Activated T-cell treated with anti-CD3 and anti-CD28 coated beads, Interleukin-2, amount 50 U/mL, for 24 hours (primary cell): ENCODE data around the gene RNMT.
"Not testable (repeated sequence)": the region's sequence is repeated elsewhere in the genome, so short reads cannot be mapped to it uniquely, and the experiment has no call there.

Experiments
- DNase-seq: peaks from one replicate; pipeline ENCODE4 v3.0.0-alpha.2; 2020
- H3K27ac Mint-ChIP-seq: 2 replicates; pipeline ENCODE4 v1.8.0; 2020; ENCODE audit warnings: mild to moderate bottlenecking, mixed read lengths
- H3K27me3 Mint-ChIP-seq: 2 replicates; pipeline ENCODE4 v1.8.0; 2020; ENCODE audit warnings: mixed read lengths
- H3K36me3 Mint-ChIP-seq: 2 replicates; pipeline ENCODE4 v1.8.0; 2020; ENCODE audit warnings: low read depth, mixed read lengths
- H3K4me1 Mint-ChIP-seq: 2 replicates; pipeline ENCODE4 v1.8.0; 2020; ENCODE audit warnings: low read depth, mixed read lengths
- H3K4me3 Mint-ChIP-seq: 2 replicates; pipeline ENCODE4 v1.8.0; 2020; ENCODE audit warnings: mild to moderate bottlenecking, moderate library complexity, mixed read lengths
- H3K9me3 Mint-ChIP-seq: 2 replicates; pipeline ENCODE4 v1.8.0; 2020; ENCODE audit warnings: mixed read lengths

RNMT gene

GRCh38 chr18:13726232-13726971 lies at the start of gene RNMT, which contains the start of gene FAM210A:
TSS of gene RNMT (plus strand) at chr18:13726673. CDS start at chr18:13731518, 4,845 bp downstream.
TSS of gene FAM210A (minus strand) at chr18:13726558. CDS start at chr18:13682077, 44,481 bp downstream.
- Mint-ChIP-seq H3K9me3 (no peaks in the 10 kb centered on the region), H3K4me1 (peaks cover 64% of the 10 kb centered on the region), H3K36me3 (peaks cover 58% of the 10 kb centered on the region), H3K4me3 (peak within 1 kb of the TSS; percentile 97), H3K27me3 (no peaks in the 10 kb centered on the region), H3K27ac (peak within 1 kb of the TSS; percentile 99)
- DNase-seq, result peak; percentile 94

DNA sequence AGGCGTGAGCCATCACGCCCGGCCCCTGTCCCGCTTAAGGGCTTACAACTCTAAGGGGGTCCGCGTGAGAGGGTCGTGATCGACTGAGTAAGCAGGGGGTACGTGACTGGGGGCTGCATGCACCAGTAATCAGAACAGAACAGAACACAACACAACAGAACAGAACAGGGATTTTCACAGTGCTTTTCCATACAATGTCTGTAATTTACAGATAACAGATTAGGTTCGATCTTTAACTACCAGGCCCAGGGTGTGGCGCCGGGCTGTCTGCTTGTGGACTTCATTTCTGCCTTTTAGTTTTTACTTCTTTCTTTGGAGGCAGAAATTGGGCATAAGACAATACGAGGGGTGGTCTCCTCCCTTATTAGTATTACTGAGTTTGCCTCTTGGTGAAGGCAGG lies 49.1 kb upstream of the RNMT start:
- H3K9me3 Mint-ChIP-seq, DNase-seq, H3K4me3 Mint-ChIP-seq, H3K27ac Mint-ChIP-seq, H3K27me3 Mint-ChIP-seq: not testable (repeated sequence)
- peaks cover 27% of the 10 kb centered on the region for H3K36me3 Mint-ChIP-seq
- H3K4me1 Mint-ChIP-seq, result peaks cover 16% of the 10 kb centered on the region

- Mint-ChIP-seq H3K9me3 (no peaks in the 10 kb centered on the region), H3K27ac (no peak overlapping the region), H3K4me1 (peaks cover 22% of the 10 kb centered on the region), H3K36me3 (peaks cover 33% of the 10 kb centered on the region), H3K4me3 (no peak overlapping the region), H3K27me3 (no peaks in the 10 kb centered on the region)
- DNase-seq, result no peak
Observed at GRCh38 chr18:13680612-13681011, 45.9 kb upstream of the RNMT start.

- Mint-ChIP-seq H3K27ac (no peak overlapping the region), H3K27me3 (no peaks in the 10 kb centered on the region), H3K36me3 (peaks cover 33% of the 10 kb centered on the region), H3K4me3 (no peak overlapping the region), H3K4me1 (peaks cover 24% of the 10 kb centered on the region), H3K9me3 (no peaks in the 10 kb centered on the region)
- no peak for DNase-seq
Observed at GRCh38 chr18:13681701-13682100, 44.8 kb upstream of the RNMT start.

GRCh38 chr18:13684546-13684945 lies 41.9 kb upstream of the RNMT start:
- Mint-ChIP-seq H3K9me3 (no peaks in the 10 kb centered on the region), H3K27me3 (no peaks in the 10 kb centered on the region), H3K36me3 (peaks cover 48% of the 10 kb centered on the region), H3K27ac (no peak overlapping the region), H3K4me3 (no peak overlapping the region), H3K4me1 (peaks cover 27% of the 10 kb centered on the region)
- no peak for DNase-seq

- Mint-ChIP-seq H3K4me3 (no peak overlapping the region), H3K27me3 (no peaks in the 10 kb centered on the region), H3K9me3 (peaks cover 5% of the 10 kb centered on the region), H3K36me3 (peaks cover 28% of the 10 kb centered on the region), H3K4me1 (peaks cover 32% of the 10 kb centered on the region), H3K27ac (no peak overlapping the region)
- DNase-seq, result no peak
Observed at GRCh38 chr18:13688191-13689136, 38.0 kb upstream of the RNMT start.

- Mint-ChIP-seq H3K4me1 (peaks cover 29% of the 10 kb centered on the region), H3K36me3 (peaks cover 34% of the 10 kb centered on the region)
- H3K27ac Mint-ChIP-seq, H3K27me3 Mint-ChIP-seq, H3K4me3 Mint-ChIP-seq, DNase-seq, H3K9me3 Mint-ChIP-seq: not testable (repeated sequence)
Observed at GRCh38 chr18:13690060-13690459, 36.4 kb upstream of the RNMT start.

DNA sequence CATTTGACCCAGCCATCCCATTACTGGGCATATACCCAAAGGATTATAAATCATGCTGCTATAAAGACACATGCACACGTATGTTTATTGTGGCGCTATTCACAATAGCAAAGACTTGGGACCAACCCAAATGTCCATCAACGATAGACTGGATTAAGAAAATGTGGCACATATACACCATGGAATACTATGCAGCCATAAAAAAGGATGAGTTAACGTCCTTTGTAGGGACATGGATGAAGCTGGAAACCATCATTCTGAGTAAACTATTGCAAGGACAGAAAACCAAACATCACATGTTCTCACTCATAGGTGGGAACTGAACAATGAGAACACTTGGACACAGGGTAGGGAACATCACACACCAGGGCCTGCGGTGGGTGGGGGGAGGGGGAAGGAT lies 31.1 kb upstream of the RNMT start:
- H3K36me3 Mint-ChIP-seq, result peaks cover 44% of the 10 kb centered on the region
- peaks cover 20% of the 10 kb centered on the region for H3K4me1 Mint-ChIP-seq
- not testable (repeated sequence) for H3K4me3 Mint-ChIP-seq, H3K27ac Mint-ChIP-seq, H3K27me3 Mint-ChIP-seq, DNase-seq
- H3K9me3 Mint-ChIP-seq, result peaks cover 14% of the 10 kb centered on the region

DNA sequence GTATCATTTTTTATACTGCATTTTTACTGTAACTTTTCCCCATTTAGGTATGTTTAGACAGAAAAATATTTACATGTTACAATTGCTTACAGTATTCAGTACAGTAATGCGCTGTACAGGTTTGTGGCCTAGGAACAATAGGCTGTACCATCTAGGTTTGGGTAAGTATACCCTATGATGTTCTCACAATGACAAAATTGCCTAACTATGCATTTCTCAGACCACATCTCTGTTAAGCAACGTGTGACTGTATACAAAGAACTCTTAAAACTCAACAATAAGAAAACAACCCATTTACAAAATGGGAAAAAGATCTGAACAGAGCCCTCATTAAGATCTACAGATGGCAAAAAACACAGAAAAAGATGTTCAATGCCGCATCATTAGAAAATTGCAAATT lies 29.5 kb upstream of the RNMT start:
- peaks cover 16% of the 10 kb centered on the region for H3K4me1 Mint-ChIP-seq
- H3K27me3 Mint-ChIP-seq, result no peaks in the 10 kb centered on the region
- peaks cover 58% of the 10 kb centered on the region for H3K36me3 Mint-ChIP-seq
- H3K27ac Mint-ChIP-seq, result no peak overlapping the region
- DNase-seq, result no peak
- H3K9me3 Mint-ChIP-seq, result peaks cover 21% of the 10 kb centered on the region
- H3K4me3 Mint-ChIP-seq, result no peak overlapping the region

DNA sequence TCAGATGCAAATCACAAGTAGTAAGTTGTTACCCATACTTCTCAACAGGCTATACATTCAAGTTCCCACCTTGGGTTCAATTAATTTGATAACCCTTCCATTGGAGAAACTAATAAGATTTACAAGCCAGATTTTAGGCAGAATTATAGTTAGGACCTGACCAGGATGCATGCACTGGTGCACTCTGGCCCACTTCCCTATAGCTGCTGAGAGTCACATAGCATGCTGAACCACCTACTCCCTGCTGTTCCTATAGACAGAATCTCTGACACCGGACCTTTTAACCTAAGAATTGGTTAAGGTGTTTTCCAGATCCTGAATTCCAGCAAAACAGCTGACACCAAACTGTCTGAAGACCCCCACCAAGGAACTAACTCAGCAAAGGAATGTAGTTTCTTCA lies 26.3 kb upstream of the RNMT start:
- Mint-ChIP-seq H3K27me3 (no peaks in the 10 kb centered on the region), H3K36me3 (peaks cover 70% of the 10 kb centered on the region), H3K27ac (no peak overlapping the region), H3K4me3 (no peak overlapping the region), H3K9me3 (peaks cover 37% of the 10 kb centered on the region), H3K4me1 (peaks cover 10% of the 10 kb centered on the region)
- DNase-seq, result no peak

- Mint-ChIP-seq H3K36me3 (peaks cover 74% of the 10 kb centered on the region), H3K9me3 (peaks cover 43% of the 10 kb centered on the region)
- DNase-seq, result no peak
Observed at GRCh38 chr18:13703899-13704298, 22.6 kb upstream of the RNMT start.

DNA sequence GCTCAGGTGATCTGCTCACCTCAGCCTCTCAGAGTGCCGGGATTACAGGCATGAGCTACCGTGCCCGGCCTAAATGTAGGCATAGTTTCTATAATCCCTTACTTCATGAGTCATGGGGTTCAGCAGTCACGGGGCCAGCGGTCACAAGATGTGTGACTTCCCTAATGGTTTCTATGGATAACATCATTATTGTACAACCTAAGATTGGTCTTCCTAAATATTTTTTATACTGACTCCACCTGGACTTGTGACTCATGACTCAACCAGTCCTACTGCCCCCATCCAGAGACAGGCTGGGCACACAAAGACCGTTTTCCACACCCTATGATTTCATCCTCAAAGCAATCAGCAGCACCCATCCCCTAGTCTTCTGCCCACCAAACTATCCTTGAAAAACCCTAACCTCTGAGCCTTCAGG lies 16.1 kb upstream of the RNMT start:
- Mint-ChIP-seq H3K27me3 (no peaks in the 10 kb centered on the region), H3K4me3 (no peak overlapping the region), H3K4me1 (peaks cover 20% of the 10 kb centered on the region), H3K36me3 (peaks cover 40% of the 10 kb centered on the region), H3K27ac (no peak overlapping the region), H3K9me3 (peaks cover 15% of the 10 kb centered on the region)
- no peak for DNase-seq

More at GRCh38 chr18:13703899-13704298, 22.6 kb upstream of the RNMT start:
- H3K27ac Mint-ChIP-seq, result no peak overlapping the region
- H3K27me3 Mint-ChIP-seq, result no peaks in the 10 kb centered on the region
- H3K4me3 Mint-ChIP-seq, result no peak overlapping the region
- H3K4me1 Mint-ChIP-seq, result no peaks in the 10 kb centered on the region

DNA sequence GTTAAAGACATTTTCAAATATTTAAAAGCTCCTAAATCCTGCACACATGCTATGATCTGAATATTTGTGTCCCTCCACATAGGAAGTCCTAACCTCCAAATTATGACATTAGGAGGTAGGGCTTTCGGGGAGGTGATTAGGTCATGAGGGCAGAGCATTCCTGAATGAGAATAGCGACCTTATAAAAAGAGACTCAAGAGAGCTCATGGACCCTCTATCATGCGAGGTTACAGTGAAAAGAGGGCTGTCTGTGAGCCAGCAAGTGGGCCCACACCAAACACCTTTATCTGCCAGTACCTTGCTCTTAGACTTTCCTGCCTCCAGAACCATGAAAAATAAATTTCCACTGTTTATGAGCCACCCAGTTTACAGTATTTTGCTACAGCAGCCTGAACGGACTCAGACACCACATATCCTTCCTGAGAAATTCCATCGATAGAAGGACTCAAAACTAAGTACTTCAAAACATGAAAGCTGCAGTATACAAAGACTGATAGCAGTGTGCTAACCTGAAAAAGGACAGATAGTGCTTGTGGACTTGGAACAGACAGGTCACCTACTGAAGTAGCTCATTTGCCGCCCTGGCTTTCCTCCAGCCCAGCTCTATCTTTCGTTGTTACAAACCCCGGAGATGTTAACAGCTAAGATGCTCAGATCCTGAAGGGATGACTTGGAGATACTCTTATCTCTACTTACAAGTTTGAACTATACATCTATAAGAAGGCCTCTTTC lies 13.9 kb upstream of the RNMT start:
- DNase-seq, result no peak
- no peaks in the 10 kb centered on the region for H3K27me3 Mint-ChIP-seq
- no peak overlapping the region for H3K4me3 Mint-ChIP-seq
- peaks cover 4% of the 10 kb centered on the region for H3K9me3 Mint-ChIP-seq
- peaks cover 26% of the 10 kb centered on the region for H3K36me3 Mint-ChIP-seq
- no peak overlapping the region for H3K27ac Mint-ChIP-seq
- H3K4me1 Mint-ChIP-seq, result peaks cover 35% of the 10 kb centered on the region

DNA sequence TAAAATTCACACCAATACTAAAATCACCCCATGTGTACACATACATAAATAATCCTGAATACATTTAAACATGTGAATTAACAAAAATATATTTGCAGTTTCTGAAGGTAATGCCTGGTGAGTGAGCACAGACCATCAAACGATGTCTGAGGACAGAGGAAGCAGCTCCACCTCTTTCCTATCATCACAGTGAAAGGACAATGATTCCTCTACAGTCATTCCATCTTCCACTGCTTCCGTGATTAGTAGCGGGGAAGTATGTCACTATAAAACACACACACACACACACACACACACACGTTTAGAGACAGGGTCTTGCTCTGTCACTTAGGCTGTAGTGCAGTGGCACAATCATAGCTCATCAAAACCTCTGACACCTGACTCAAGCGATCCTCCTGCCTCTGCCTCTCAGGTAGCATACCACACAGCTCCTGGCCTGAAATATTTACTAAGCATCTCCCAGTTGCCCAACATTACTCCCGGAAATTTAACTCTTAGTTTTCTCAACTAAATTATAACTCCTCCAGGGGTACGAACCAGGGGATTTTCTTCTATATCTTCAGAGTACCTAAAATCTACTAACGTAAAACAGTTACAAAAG lies 12.9 kb upstream of the RNMT start:
- Mint-ChIP-seq H3K36me3 (peaks cover 30% of the 10 kb centered on the region), H3K27me3 (no peaks in the 10 kb centered on the region), H3K4me3 (no peak overlapping the region), H3K4me1 (peaks cover 42% of the 10 kb centered on the region), H3K9me3 (peaks cover 4% of the 10 kb centered on the region), H3K27ac (no peak overlapping the region)
- DNase-seq, result no peak
